ENCODE data around the gene ERO1A.

DNA sequence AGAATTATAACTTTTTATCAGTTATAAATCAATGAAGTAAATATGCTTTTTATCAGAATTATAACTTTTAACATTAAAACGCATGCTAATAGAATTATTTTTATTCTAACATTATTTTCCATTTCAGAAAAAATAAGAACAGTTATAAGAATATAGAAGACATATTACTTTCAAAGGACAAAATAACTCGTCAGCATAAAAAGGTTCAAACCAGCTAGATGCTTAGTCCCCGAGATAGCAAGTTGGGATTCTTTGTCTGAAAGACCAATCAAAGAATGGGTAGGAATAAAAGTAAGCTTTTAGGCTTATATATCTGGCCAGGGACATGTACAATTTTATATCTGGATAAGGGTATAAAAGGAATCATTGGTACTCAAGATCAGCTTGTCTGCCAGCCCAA lies 76.8 kb downstream of the ERO1A start:
- TF ChIP-seq, protein P1, sequence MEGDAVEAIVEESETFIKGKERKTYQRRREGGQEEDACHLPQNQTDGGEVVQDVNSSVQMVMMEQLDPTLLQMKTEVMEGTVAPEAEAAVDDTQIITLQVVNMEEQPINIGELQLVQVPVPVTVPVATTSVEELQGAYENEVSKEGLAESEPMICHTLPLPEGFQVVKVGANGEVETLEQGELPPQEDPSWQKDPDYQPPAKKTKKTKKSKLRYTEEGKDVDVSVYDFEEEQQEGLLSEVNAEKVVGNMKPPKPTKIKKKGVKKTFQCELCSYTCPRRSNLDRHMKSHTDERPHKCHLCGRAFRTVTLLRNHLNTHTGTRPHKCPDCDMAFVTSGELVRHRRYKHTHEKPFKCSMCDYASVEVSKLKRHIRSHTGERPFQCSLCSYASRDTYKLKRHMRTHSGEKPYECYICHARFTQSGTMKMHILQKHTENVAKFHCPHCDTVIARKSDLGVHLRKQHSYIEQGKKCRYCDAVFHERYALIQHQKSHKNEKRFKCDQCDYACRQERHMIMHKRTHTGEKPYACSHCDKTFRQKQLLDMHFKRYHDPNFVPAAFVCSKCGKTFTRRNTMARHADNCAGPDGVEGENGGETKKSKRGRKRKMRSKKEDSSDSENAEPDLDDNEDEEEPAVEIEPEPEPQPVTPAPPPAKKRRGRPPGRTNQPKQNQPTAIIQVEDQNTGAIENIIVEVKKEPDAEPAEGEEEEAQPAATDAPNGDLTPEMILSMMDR (conservative IDR thresholded peaks at IDR 0.05; ENCODE audit: low read depth, low read length): no peak
- TF ChIP-seq EZH2phosphoT487 (IDR thresholded peaks at IDR 0.05; ENCODE audit: borderline replicate concordance, low read length) (no peak), EZH2 (IDR thresholded peaks at IDR 0.05; ENCODE audit: low read length, unreplicated experiment) (no peak)

Measured in PC-3 (cell line).